Right atrium auricular region (tissue), 2 donors: Measurements from ENCODE around the gene USP48. TPM values are rescaled to one million over a fixed set of nuclear protein-coding genes. Genes with fewer than 3 reads are reported as not detected.
"Not testable (repeated sequence)": the region's sequence is repeated elsewhere in the genome, so short reads cannot be mapped to it uniquely, and the experiment has no call there.

Source experiments
- DNase-seq: peaks from one replicate; pipeline ENCODE4 v3.0.0-alpha.2; 2019; ENCODE audit warnings: low spot score
- H3K27ac ChIP-seq, 2 donors: fragments of 200-600 bp; sonication (generic); 1 replicate in 1 of 2; 2 replicates in 1 of 2; pipeline ENCODE4 v1.5.1; 2016 to 2019
- H3K27me3 ChIP-seq, 2 donors: fragments of 200-600 bp; sonication (generic); one replicate each; pipeline versions ENCODE4 v1.5.1 to v1.6.0; 2017 to 2019
- H3K36me3 ChIP-seq: fragments of 200-600 bp; sonication (generic); one replicate; pipeline ENCODE4 v1.5.1; 2016
- H3K4me1 ChIP-seq, 2 donors: fragments of 200-600 bp; sonication (generic); one replicate each; pipeline versions ENCODE4 v1.5.1 to v1.6.0; 2017 to 2019
- H3K4me3 ChIP-seq, 2 donors: fragments of 200-600 bp; sonication (generic); 1 replicate in 1 of 2; 2 replicates in 1 of 2; pipeline ENCODE4 v1.5.1; 2017 to 2019; ENCODE audit warnings: mild to moderate bottlenecking in 1 of 2, moderate library complexity in 1 of 2
- H3K9me3 ChIP-seq, 2 donors: fragments of 200-600 bp; sonication (generic); one replicate each; pipeline ENCODE4 v1.5.1; 2019
- CTCF ChIP-seq, 2 donors: fragments of 200-600 bp; sonication (generic); IDR thresholded peaks; one replicate each; pipeline ENCODE4 v1.5.1; 2019; ENCODE audit warnings: antibody characterized with exemption in 2 of 2
- total RNA-seq, 2 donors: library from RNA; depleted of rRNA; stranded (reverse); fragments of >200 nt; gene quantifications; one replicate each; pipeline ENCODE4 v1.1.0, GENCODE V29; 2016

Gene USP48
- total RNA-seq, 2 donors from 2014 or later: 24.1 to 31.0 TPM

GRCh38 chr1:21781815-21782348 lies 1.1 kb downstream of the USP48 start:
- H3K36me3 ChIP-seq: no peaks in the 10 kb centered on the region
- H3K4me1 ChIP-seq: peaks cover 0 to 23% of the 10 kb centered on the region in 2 donors
- peak overlapping the region; percentile 77 to 91 for H3K4me3 ChIP-seq
- TF ChIP-seq CTCF (IDR thresholded peaks at IDR 0.05): no peak
- no peak for DNase-seq
- H3K27ac ChIP-seq: peak overlapping the region; percentile 99 to 100
- H3K27me3 ChIP-seq: no peaks in the 10 kb centered on the region
- no peaks in the 10 kb centered on the region for H3K9me3 ChIP-seq

- no peaks in the 10 kb centered on the region for H3K9me3 ChIP-seq
- no peak overlapping the region for H3K27ac ChIP-seq
- H3K4me3 ChIP-seq: no peak overlapping the region
- H3K4me1 ChIP-seq: peaks cover 0 to 35% of the 10 kb centered on the region in 2 donors
- H3K36me3 ChIP-seq: no peaks in the 10 kb centered on the region
- no peak for TF ChIP-seq CTCF (IDR thresholded peaks at IDR 0.05)
- DNase-seq: no peak
- H3K27me3 ChIP-seq: no peaks in the 10 kb centered on the region
These were observed 3.1 kb downstream of the USP48 start for GRCh38 chr1:21779613-21780521.

- Histone ChIP-seq H3K9me3 (no peaks in the 10 kb centered on the region), H3K4me1 (peaks cover 0 to 35% of the 10 kb centered on the region in 2 donors), H3K27ac (no peak overlapping the region), H3K27me3 (no peaks in the 10 kb centered on the region), H3K4me3 (no peak overlapping the region), H3K36me3 (no peaks in the 10 kb centered on the region)
- no peak for TF ChIP-seq CTCF (IDR thresholded peaks at IDR 0.05)
- no peak for DNase-seq
These were observed 4.6 kb downstream of the USP48 start for GRCh38 chr1:21778405-21778727.

- H3K27ac ChIP-seq, H3K9me3 ChIP-seq, DNase-seq, H3K36me3 ChIP-seq, H3K4me3 ChIP-seq, H3K27me3 ChIP-seq: not testable (repeated sequence)
- H3K4me1 ChIP-seq: peaks cover 0 to 34% of the 10 kb centered on the region in 2 donors
These were observed 6.0 kb downstream of the USP48 start for GRCh38 chr1:21776925-21777324.

GRCh38 chr1:21775985-21776562 lies 6.9 kb downstream of the USP48 start:
- Histone ChIP-seq H3K4me3 (no peak overlapping the region), H3K9me3 (no peaks in the 10 kb centered on the region), H3K36me3 (no peaks in the 10 kb centered on the region), H3K27me3 (no peaks in the 10 kb centered on the region), H3K27ac (no peak overlapping the region), H3K4me1 (peaks cover 0 to 25% of the 10 kb centered on the region in 2 donors)
- no peak for DNase-seq
- TF ChIP-seq CTCF (IDR thresholded peaks at IDR 0.05): no peak

GRCh38 chr1:21775550-21775914 lies 7.4 kb downstream of the USP48 start:
- TF ChIP-seq CTCF (IDR thresholded peaks at IDR 0.05): no peak
- Histone ChIP-seq H3K27me3 (no peaks in the 10 kb centered on the region), H3K4me3 (no peak overlapping the region), H3K27ac (no peak overlapping the region), H3K4me1 (peaks cover 0 to 20% of the 10 kb centered on the region in 2 donors), H3K9me3 (no peaks in the 10 kb centered on the region), H3K36me3 (no peaks in the 10 kb centered on the region)
- no peak for DNase-seq
